ENCODE data around the gene IL17REL.

- TF ChIP-seq, protein P1, sequence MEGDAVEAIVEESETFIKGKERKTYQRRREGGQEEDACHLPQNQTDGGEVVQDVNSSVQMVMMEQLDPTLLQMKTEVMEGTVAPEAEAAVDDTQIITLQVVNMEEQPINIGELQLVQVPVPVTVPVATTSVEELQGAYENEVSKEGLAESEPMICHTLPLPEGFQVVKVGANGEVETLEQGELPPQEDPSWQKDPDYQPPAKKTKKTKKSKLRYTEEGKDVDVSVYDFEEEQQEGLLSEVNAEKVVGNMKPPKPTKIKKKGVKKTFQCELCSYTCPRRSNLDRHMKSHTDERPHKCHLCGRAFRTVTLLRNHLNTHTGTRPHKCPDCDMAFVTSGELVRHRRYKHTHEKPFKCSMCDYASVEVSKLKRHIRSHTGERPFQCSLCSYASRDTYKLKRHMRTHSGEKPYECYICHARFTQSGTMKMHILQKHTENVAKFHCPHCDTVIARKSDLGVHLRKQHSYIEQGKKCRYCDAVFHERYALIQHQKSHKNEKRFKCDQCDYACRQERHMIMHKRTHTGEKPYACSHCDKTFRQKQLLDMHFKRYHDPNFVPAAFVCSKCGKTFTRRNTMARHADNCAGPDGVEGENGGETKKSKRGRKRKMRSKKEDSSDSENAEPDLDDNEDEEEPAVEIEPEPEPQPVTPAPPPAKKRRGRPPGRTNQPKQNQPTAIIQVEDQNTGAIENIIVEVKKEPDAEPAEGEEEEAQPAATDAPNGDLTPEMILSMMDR (IDR thresholded peaks at IDR 0.05): no peak
- TF ChIP-seq POLR2A (IDR thresholded peaks at IDR 0.05): no peak
- no peak for TF ChIP-seq POLR2AphosphoS5 (IDR thresholded peaks at IDR 0.05)
These were observed 47.2 kb downstream of the IL17REL start for GRCh38 chr22:49965091-49966040.
